LNCAP (cell line): ENCODE data around the gene ARHGAP45.

Experiments
- TF ChIP-seq, protein P1 (sequence below): fragments of 450-650 bp; IDR thresholded peaks from 2 replicates; pipeline ENCODE4 v1.5.1; 2017; ENCODE audit warnings: mild to moderate bottlenecking

ARHGAP45 gene

DNA sequence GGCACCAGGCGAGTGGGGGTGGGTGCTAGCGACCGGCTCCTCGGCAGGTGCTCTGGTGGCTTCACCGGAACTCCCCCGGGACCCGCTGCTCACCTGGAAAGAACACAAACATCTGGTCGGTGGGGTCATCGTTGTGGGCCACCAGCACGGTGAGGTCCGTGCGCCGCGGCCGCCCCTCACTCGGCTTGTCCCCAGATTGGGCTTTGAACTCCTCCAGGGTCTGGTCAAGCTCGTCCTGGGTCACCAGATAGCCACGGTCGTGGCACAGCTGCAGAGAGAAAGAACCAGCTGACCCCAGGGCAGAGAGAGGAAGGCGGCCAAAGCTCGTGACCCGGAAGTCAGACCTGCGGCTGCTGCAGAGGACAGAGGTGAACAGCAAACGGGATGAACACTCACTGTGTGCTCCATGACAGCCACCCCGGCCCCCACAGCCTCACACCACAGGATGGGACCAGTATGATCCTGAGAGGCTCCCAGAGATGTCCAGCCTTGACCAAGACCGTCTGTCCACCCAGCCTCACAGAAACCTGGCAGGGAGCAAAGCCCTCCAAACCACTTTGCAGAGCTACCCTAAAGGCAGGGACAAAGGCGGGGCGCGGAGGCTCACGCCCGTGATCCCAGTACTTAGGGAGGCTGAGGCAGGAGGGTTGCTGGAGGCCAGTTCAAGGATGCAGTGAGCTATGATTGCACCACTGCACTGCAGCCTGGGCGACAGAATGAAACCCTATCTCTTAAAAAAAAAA is 27.0 kb downstream of the ARHGAP45 start:
- TF ChIP-seq, protein P1, sequence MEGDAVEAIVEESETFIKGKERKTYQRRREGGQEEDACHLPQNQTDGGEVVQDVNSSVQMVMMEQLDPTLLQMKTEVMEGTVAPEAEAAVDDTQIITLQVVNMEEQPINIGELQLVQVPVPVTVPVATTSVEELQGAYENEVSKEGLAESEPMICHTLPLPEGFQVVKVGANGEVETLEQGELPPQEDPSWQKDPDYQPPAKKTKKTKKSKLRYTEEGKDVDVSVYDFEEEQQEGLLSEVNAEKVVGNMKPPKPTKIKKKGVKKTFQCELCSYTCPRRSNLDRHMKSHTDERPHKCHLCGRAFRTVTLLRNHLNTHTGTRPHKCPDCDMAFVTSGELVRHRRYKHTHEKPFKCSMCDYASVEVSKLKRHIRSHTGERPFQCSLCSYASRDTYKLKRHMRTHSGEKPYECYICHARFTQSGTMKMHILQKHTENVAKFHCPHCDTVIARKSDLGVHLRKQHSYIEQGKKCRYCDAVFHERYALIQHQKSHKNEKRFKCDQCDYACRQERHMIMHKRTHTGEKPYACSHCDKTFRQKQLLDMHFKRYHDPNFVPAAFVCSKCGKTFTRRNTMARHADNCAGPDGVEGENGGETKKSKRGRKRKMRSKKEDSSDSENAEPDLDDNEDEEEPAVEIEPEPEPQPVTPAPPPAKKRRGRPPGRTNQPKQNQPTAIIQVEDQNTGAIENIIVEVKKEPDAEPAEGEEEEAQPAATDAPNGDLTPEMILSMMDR, result no peak

- TF ChIP-seq, protein P1, result no peak
These were observed 27.6 kb downstream of the ARHGAP45 start for GRCh38 chr19:1094655-1094977.

DNA sequence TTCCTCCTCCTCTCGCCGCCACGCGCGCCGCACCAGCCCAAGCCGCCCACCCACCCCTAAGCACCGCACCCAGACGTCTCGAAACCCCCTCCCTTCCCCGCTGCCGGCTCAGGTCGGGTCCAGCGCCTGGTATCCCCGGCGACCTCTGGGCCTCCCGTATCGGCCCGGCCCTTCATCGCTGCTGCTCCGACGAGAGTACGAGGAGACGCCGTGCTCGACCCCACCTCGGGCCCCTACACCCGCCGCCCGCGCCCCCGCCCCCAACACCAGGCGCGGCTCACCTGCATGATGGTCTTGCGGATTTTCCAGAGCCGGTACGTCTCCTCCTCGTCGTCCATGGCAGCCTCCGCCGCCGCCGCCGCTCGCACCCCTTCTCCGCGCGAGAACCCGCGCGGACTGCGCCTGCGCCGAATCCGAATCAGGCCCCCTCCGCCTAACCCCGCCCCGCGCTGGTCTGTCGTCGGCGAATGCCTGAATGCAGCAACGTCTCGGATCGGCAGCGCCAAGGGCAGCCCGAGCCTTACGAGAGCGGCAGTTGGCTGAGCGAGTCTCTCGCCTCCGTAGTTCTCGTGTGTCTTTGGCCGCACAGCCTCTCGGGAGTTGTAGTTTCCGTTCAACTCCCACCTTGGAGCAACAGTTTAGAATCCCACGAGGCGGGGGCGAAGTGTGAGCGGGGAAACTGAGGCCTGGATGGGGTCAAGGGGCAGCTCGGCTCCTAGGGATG is 28.2 kb downstream of the ARHGAP45 start, which contains the start of gene POLR2E:
Gene POLR2E, minus strand, starts transcription at position 398 of the 724 bp plus-strand sequence. Its CDS starts 60 bp downstream, at position 338.
- TF ChIP-seq, protein P1, result no peak

- TF ChIP-seq, protein P1, result no peak
These were observed 30.8 kb downstream of the ARHGAP45 start for GRCh38 chr19:1097810-1098176.

DNA sequence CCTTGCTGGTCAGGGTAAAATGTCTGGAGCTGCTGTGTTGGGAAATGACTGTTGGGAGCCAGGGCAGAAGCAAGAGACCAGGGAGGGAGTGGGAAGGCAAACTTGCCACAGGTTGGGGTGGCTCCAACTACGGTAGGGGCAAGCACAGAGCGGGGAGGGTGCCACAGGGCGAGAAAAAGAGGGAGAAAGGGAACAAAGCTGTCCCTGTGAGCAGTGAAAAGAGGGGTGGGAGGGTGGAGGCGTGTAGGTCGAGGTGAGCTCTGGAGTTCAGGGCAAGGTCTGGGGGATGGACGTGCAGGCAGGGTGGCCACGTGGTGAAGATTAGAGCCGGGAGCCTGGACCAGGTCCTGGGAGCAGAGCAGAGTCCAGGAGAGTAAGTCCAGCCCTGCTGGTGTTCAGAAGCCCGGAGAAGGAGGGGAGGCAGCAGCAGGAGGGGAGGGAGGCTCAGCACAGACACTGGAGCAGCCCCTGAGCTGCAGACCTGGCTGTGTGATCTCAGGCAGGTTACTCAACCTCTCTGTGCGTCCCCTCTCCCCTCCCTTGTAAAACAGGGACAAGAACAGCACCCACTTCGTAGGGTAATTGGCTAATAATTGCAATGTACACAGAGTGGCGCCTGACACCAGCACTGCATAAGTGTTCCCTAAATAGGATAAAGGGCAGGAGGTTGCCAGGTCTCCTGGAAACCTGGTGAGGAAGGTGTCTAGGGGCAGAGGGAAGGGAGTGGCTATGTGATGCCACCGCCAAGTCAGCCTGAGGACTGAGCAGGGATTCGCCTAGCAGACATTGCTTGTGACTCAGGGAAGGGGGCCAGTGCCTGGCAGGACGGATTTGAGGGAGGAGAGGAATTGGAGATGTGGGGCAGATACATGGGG is 31.4 kb downstream of the ARHGAP45 start:
- TF ChIP-seq, protein P1, result no peak

DNA sequence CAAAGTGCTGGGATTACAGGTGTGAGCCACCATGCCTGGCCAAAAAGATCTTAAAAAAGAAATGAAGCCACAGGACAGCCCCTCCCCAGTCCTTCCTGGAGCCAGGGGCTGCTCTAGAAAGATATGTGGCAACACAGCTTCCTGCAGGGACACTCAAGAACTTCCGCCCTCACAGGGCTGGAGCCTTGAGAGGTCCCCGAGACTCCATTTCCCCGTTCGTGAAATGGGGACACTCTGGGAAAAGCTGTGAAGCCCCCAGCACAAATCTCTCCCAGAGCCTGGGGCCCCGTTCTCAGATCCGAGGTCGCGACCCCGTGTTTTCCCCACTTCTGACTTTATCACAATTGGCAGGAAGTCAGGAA is 34.4 kb downstream of the ARHGAP45 start:
- TF ChIP-seq, protein P1, result no peak

GRCh38 chr19:1102407-1103131 is 35.6 kb downstream of the ARHGAP45 start:
- TF ChIP-seq, protein P1, result no peak
